T-helper 2 cell treated with Interferon-gamma antibody and Interleukin-4, amounts not matched to agents 100 ng/mL and 5 ng/mL, for 36 hours (primary cell): ENCODE measurements around the gene NRG3. TPM values are rescaled to one million over a fixed set of nuclear protein-coding genes. Genes with fewer than 3 reads are reported as not detected.
"Not testable (repeated sequence)": the region's sequence is repeated elsewhere in the genome, so short reads cannot be mapped to it uniquely, and the experiment has no call there.

Source experiments
- intact Hi-C: fragments of 100-400 bp; cut with micrococcal nuclease; formaldehyde crosslinking; loops from one replicate; pipeline ENCODE4 v1.15.1; 2023
- total RNA-seq: library from RNA; stranded (reverse); gene quantifications from 2 replicates; pipeline ENCODE4 v1.2.3, GENCODE V29; 2022

The NRG3 gene
- total RNA-seq, 1 donor from 2014 or later = not detected

GRCh38 chr10:82668221-82668895 lies 793.4 kb downstream of the NRG3 start:
- intact Hi-C loops = no loop called here

GRCh38 chr10:82674036-82674435 lies 799.0 kb downstream of the NRG3 start:
- intact Hi-C loops = no loop called here

- intact Hi-C loops = not testable (repeated sequence)
Observed at GRCh38 chr10:82677932-82678331, 802.9 kb downstream of the NRG3 start.

- intact Hi-C loops = not testable (repeated sequence)
Observed at GRCh38 chr10:82678451-82678850, 803.5 kb downstream of the NRG3 start.

- intact Hi-C loops = no loop called here
Observed at GRCh38 chr10:82680608-82681007, 805.6 kb downstream of the NRG3 start.

GRCh38 chr10:82683945-82684344 lies 809.0 kb downstream of the NRG3 start:
- intact Hi-C loops = no loop called here

GRCh38 chr10:82685087-82685486 lies 810.1 kb downstream of the NRG3 start:
- intact Hi-C loops = no loop called here

- intact Hi-C loops = no loop called here
Observed at GRCh38 chr10:82691211-82691610, 816.2 kb downstream of the NRG3 start.

GRCh38 chr10:82692458-82692857 lies 817.5 kb downstream of the NRG3 start:
- intact Hi-C loops = no loop called here

- intact Hi-C loops = no loop called here
Observed at GRCh38 chr10:82721831-82722230, 846.8 kb downstream of the NRG3 start.

- intact Hi-C loops = no loop called here
Observed at GRCh38 chr10:82722273-82722672, 847.3 kb downstream of the NRG3 start.

GRCh38 chr10:82736305-82736704 lies 861.3 kb downstream of the NRG3 start:
- intact Hi-C loops = no loop called here

GRCh38 chr10:82737549-82737948 lies 862.6 kb downstream of the NRG3 start:
- intact Hi-C loops = no loop called here

- intact Hi-C loops = no loop called here
Observed at GRCh38 chr10:82738592-82738991, 863.6 kb downstream of the NRG3 start.

GRCh38 chr10:82742478-82742877 lies 867.5 kb downstream of the NRG3 start:
- intact Hi-C loops = no loop called here

- intact Hi-C loops = no loop called here
Observed at GRCh38 chr10:82742898-82743297, 867.9 kb downstream of the NRG3 start.

- intact Hi-C loops = no loop called here
Observed at GRCh38 chr10:82750538-82750937, 875.5 kb downstream of the NRG3 start.

GRCh38 chr10:82757397-82757796 lies 882.4 kb downstream of the NRG3 start:
- intact Hi-C loops = no loop called here

- intact Hi-C loops = no loop called here
Observed at GRCh38 chr10:82757901-82758300, 882.9 kb downstream of the NRG3 start.

GRCh38 chr10:82759050-82759449 lies 884.1 kb downstream of the NRG3 start:
- intact Hi-C loops = no loop called here

- intact Hi-C loops = no loop called here
Observed at GRCh38 chr10:82762641-82763040, 887.6 kb downstream of the NRG3 start.

- intact Hi-C loops = no loop called here
Observed at GRCh38 chr10:82768040-82768439, 893.0 kb downstream of the NRG3 start.

GRCh38 chr10:82778908-82779307 lies 903.9 kb downstream of the NRG3 start:
- intact Hi-C loops = no loop called here

- intact Hi-C loops = loop anchor here (5.0 kb wide), 1 partner anchor 1076 kb away; no protein-coding TSS in a partner anchor
Observed at GRCh38 chr10:82796510-82796909, 921.5 kb downstream of the NRG3 start.
